GM21786 (cell line): ENCODE measurements around the gene TMCC3.
A peak's percentile ranks its signal among the peaks of the same experiment; 100 is the strongest.

ENCODE experiments used
- ATAC-seq: cut with Tn5 transposase; IDR thresholded peaks from one replicate; pipeline ENCODE4 v1.9.1; 2021; ENCODE audit not compliant: unreplicated experiment

The TMCC3 gene

GRCh38 chr12:94674051-94674451 is 23.7 kb upstream of the TMCC3 start:
- ATAC-seq: no peak

- ATAC-seq: no peak
These were observed 23.1 kb upstream of the TMCC3 start for GRCh38 chr12:94673496-94673895.

GRCh38 chr12:94671917-94672316 is 21.6 kb upstream of the TMCC3 start:
- ATAC-seq: no peak

GRCh38 chr12:94670898-94671297 is 20.5 kb upstream of the TMCC3 start:
- ATAC-seq: no peak

GRCh38 chr12:94670075-94670474 is 19.7 kb upstream of the TMCC3 start:
- ATAC-seq: no peak

- no peak for ATAC-seq
These were observed 16.7 kb upstream of the TMCC3 start for GRCh38 chr12:94667031-94667540.

- no peak for ATAC-seq
These were observed 15.8 kb upstream of the TMCC3 start for GRCh38 chr12:94666158-94666557.

- ATAC-seq: no peak
These were observed 13.3 kb upstream of the TMCC3 start for GRCh38 chr12:94663702-94664101.

GRCh38 chr12:94663071-94663470 is 12.7 kb upstream of the TMCC3 start:
- ATAC-seq: no peak

GRCh38 chr12:94660436-94660835 is 10.1 kb upstream of the TMCC3 start:
- no peak for ATAC-seq

GRCh38 chr12:94659346-94659930 is 9.1 kb upstream of the TMCC3 start:
- ATAC-seq: no peak

- no peak for ATAC-seq
These were observed 8.6 kb upstream of the TMCC3 start for GRCh38 chr12:94658931-94659330.

GRCh38 chr12:94656556-94656955 is 6.2 kb upstream of the TMCC3 start:
- ATAC-seq: no peak

GRCh38 chr12:94649349-94650142 is 811 bp downstream of the TMCC3 start:
- peak; percentile 55 for ATAC-seq

- no peak for ATAC-seq
These were observed 1.8 kb downstream of the TMCC3 start for GRCh38 chr12:94648578-94648977.

- ATAC-seq: peak; percentile 39
These were observed 6.0 kb downstream of the TMCC3 start for GRCh38 chr12:94644141-94644979.

GRCh38 chr12:94643606-94644005 is 6.8 kb downstream of the TMCC3 start:
- ATAC-seq: no peak

GRCh38 chr12:94641283-94641682 is 9.1 kb downstream of the TMCC3 start:
- no peak for ATAC-seq

- ATAC-seq: peak; percentile 67
These were observed 10.0 kb downstream of the TMCC3 start for GRCh38 chr12:94640134-94640928.

GRCh38 chr12:94638521-94638920 is 11.8 kb downstream of the TMCC3 start:
- ATAC-seq: no peak
